Stimulated activated CD8-positive, alpha-beta memory T cell treated with anti-CD3 and anti-CD28 coated beads, Interleukin-12 subunit alpha, Interleukin-12 subunit beta, amount 100 ng/mL, for 1 hour (primary cell): Measurements from ENCODE around the gene HACD4.
"Not testable (repeated sequence)": the region's sequence is repeated elsewhere in the genome, so short reads cannot be mapped to it uniquely, and the experiment has no call there.

Experiments used
- DNase-seq: peaks from one replicate; pipeline ENCODE4 v3.0.0-alpha.2; 2020; ENCODE audit warnings: low read depth

HACD4 gene

GRCh38 chr9:20973246-20973947 lies 58.0 kb downstream of the HACD4 start:
- DNase-seq, result not testable (repeated sequence)

DNA sequence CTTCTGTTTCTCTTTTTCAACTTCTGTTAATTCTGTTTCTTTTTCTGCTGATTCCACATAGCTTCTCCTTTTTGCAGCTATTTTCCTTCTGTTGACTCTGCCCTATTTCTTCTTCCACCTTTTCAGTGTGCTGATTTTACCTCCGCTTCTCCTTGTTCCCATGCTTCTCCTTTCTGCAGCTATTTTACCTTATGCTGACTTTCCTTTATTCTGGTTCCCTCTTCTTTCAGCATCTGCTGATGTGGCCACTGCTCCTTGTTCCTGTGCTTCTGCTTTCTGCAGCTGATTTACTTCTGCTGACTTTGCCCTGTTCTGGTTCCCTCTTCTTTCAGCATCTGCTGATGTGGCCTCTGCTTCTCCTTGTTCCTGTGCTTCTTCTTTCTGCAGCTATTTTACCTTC lies 58.8 kb downstream of the HACD4 start:
- no peak for DNase-seq

DNA sequence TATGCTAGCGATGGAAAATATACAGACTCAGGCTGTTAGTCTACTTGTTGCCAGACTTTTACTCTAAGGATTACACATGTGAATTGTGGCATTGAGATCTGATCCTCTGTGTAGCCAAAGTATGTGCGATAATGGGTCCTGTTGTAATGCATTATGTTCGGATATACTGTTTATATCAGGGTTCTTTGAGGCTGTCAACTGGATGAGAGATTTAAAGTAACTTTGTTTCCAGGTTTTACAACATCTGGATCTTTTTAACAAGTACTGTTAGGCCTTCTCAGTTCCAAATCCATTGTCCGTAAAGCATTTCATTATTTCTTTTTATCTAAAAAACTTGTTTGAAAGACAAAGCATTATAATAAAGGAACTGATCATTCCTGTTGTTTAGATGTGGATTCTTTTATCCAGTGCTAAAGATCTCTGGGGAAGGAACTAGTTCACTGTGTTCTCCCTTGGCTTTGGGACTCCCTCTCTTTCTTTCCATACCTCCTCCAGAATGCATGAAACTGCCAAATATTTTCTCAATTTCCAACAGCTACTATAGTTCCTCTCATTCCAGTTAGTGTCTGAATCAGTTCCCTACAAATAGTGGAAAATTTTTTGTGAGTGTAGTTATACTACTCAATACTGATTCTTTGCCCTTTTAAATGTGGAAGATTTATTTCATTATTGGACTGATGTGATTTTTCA lies 68.8 kb downstream of the HACD4 start:
- no peak for DNase-seq

GRCh38 chr9:20950707-20951106 lies 80.7 kb downstream of the HACD4 start:
- DNase-seq, result no peak
